Kidney epithelial cell (primary cell): Measurements from ENCODE around the gene MSLN. TPM values are rescaled to one million over a fixed set of nuclear protein-coding genes. Genes with fewer than 3 reads are reported as not detected.

ENCODE experiments used
- DNase-seq: peaks from one replicate; pipeline ENCODE4 v3.0.0-alpha.2; 2010; ENCODE audit warnings: low read depth
- H3K27me3 ChIP-seq: 2 replicates; pipeline ENCODE4 v1.6.0; 2011; ENCODE audit warnings: low read length; ENCODE audit not compliant: control insufficient read depth, insufficient read depth
- H3K36me3 ChIP-seq: 2 replicates; pipeline ENCODE4 v1.5.1; 2011; ENCODE audit warnings: low read length; ENCODE audit not compliant: control insufficient read depth, insufficient read depth
- H3K4me3 ChIP-seq: 2 replicates; pipeline ENCODE4 v1.5.1; 2011; ENCODE audit warnings: low read depth, mild to moderate bottlenecking, control low read depth, low read length
- CTCF ChIP-seq: IDR thresholded peaks from 2 replicates; pipeline ENCODE4 v1.5.1; 2011; ENCODE audit warnings: mild to moderate bottlenecking, moderate library complexity, low read length, control low read depth, inconsistent platforms; ENCODE audit not compliant: insufficient read depth, poor library complexity, severe bottlenecking
- total RNA-seq: library from RNA; depleted of rRNA; stranded (reverse); fragments of >200 nt; gene quantifications from 2 replicates; pipeline ENCODE4 v1.2.3, GENCODE V29; 2015

Gene MSLN
- total RNA-seq, 1 donor from 2014 or later, result 8.6 TPM

- Histone ChIP-seq H3K36me3 (no peaks in the 10 kb centered on the region), H3K4me3 (peak within 1 kb of the TSS; percentile 94), H3K27me3 (peaks cover 3% of the 10 kb centered on the region)
- DNase-seq, result no peak
- no peak for TF ChIP-seq CTCF
Measured at GRCh38 chr16:787978-788398, 27.5 kb downstream of the MSLN start, which contains the start of gene RPUSD1. Gene RPUSD1 (minus strand): TSS chr16:788381. CDS start chr16:787737, 644 bp downstream.

- peak within 1 kb of the TSS; percentile 94 for H3K4me3 ChIP-seq
- H3K36me3 ChIP-seq, result no peaks in the 10 kb centered on the region
- TF ChIP-seq CTCF, result no peak
- peak; percentile 34 for DNase-seq
- H3K27me3 ChIP-seq, result no peaks in the 10 kb centered on the region
Measured at GRCh38 chr16:788399-789126, 28.0 kb downstream of the MSLN start, which contains the start of gene CHTF18. Gene CHTF18 (plus strand): TSS chr16:788620. CDS start chr16:788685, 65 bp downstream.

- peak overlapping the region; percentile 75 for H3K4me3 ChIP-seq
- DNase-seq, result no peak
- no peak for TF ChIP-seq CTCF
- no peaks in the 10 kb centered on the region for H3K27me3 ChIP-seq
- H3K36me3 ChIP-seq, result no peaks in the 10 kb centered on the region
Measured at GRCh38 chr16:789191-789850, 28.8 kb downstream of the MSLN start.

- H3K27me3 ChIP-seq, result no peaks in the 10 kb centered on the region
- no peak for TF ChIP-seq CTCF
- no peak overlapping the region for H3K4me3 ChIP-seq
- no peaks in the 10 kb centered on the region for H3K36me3 ChIP-seq
- no peak for DNase-seq
Measured at GRCh38 chr16:790086-790485, 29.6 kb downstream of the MSLN start.

- no peaks in the 10 kb centered on the region for H3K36me3 ChIP-seq
- TF ChIP-seq CTCF, result no peak
- no peaks in the 10 kb centered on the region for H3K27me3 ChIP-seq
- DNase-seq, result no peak
- no peak overlapping the region for H3K4me3 ChIP-seq
Measured at GRCh38 chr16:791131-791530, 30.6 kb downstream of the MSLN start.
